ENCODE results near the gene VPS13D.

DNA sequence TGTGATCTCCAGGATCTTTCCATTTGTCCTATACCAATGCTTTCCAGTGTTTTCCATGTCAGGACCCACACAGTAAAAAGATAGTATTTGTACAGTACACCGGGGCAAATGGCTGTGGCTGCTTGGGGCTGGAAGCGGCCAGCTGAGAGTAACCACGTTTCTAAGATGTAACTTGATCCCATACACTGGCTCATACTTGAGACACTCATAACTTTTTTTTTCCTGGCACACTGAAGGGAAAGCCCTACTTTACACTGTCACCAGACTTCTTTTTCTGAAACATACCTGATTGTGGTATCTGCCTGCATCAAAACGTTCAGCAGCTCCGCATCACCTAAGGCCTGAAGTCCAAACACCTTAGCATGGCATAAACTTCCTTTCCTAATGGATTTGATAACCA lies 21.6 kb downstream of the VPS13D start:
- TF ChIP-seq EZH2 (IDR thresholded peaks at IDR 0.05) (no peak), POLR2AphosphoS5 (IDR thresholded peaks at IDR 0.05; ENCODE audit: borderline replicate concordance, low read depth, low read length) (no peak)

Measured in SK-N-MC (cell line).